AG10803 (cell line): ENCODE data around the gene RELN.

Source experiments
- DNase-seq: peaks from one replicate; pipeline ENCODE4 v3.0.0; 2010; ENCODE audit warnings: low read depth
- H3K4me3 ChIP-seq: 2 replicates; pipeline ENCODE4 v1.5.1; 2011; ENCODE audit warnings: mild to moderate bottlenecking, low read length, control low read depth
- CTCF ChIP-seq: conservative IDR thresholded peaks from 2 replicates; pipeline ENCODE4 v1.5.1; 2011; ENCODE audit warnings: mild to moderate bottlenecking, low read length, control low read depth, inconsistent platforms

Gene RELN

GRCh38 chr7:103962070-103962469, 27.4 kb downstream of the RELN start:
- TF ChIP-seq CTCF: no peak
- H3K4me3 ChIP-seq: no peak overlapping the region
- no peak for DNase-seq

GRCh38 chr7:103958284-103958818, 31.1 kb downstream of the RELN start:
- DNase-seq: no peak
- TF ChIP-seq CTCF: no peak
- no peak overlapping the region for H3K4me3 ChIP-seq

- no peak overlapping the region for H3K4me3 ChIP-seq
- DNase-seq: no peak
- no peak for TF ChIP-seq CTCF
These were observed 33.5 kb downstream of the RELN start for GRCh38 chr7:103955985-103956384.

GRCh38 chr7:103952408-103952807, 37.0 kb downstream of the RELN start:
- no peak for TF ChIP-seq CTCF
- DNase-seq: no peak

GRCh38 chr7:103951311-103951710, 38.1 kb downstream of the RELN start:
- no peak for DNase-seq
- no peak for TF ChIP-seq CTCF
- no peak overlapping the region for H3K4me3 ChIP-seq

More at GRCh38 chr7:103952408-103952807, 37.0 kb downstream of the RELN start:
- H3K4me3 ChIP-seq: no peak overlapping the region

GRCh38 chr7:103949374-103949773, 40.1 kb downstream of the RELN start:
- no peak for DNase-seq
- no peak overlapping the region for H3K4me3 ChIP-seq
- TF ChIP-seq CTCF: no peak

- no peak overlapping the region for H3K4me3 ChIP-seq
- no peak for DNase-seq
- TF ChIP-seq CTCF: no peak
These were observed 42.3 kb downstream of the RELN start for GRCh38 chr7:103947026-103947655.
